Tibial artery (tissue), 4 donors: ENCODE results near the gene PDE5A.
"Not testable (repeated sequence)": the region's sequence is repeated elsewhere in the genome, so short reads cannot be mapped to it uniquely, and the experiment has no call there.

Experiments used
- DNase-seq, 2 donors: peaks; one replicate each; pipeline ENCODE4 v3.0.0-alpha.2; 2019
- H3K27ac ChIP-seq, 2 donors: fragments of 200-600 bp; sonication (generic) in 1 of 2; 1 replicate in 1 of 2; 2 replicates in 1 of 2; pipeline ENCODE4 v1.5.1; 2018 to 2019; ENCODE audit warnings: mild to moderate bottlenecking in 1 of 2
- H3K27me3 ChIP-seq, 2 donors: fragments of 200-600 bp; sonication (generic) in 1 of 2; one replicate each; pipeline versions ENCODE4 v1.5.1 to v1.6.0; 2016 to 2019
- H3K36me3 ChIP-seq, 3 donors: fragments of 200-600 bp; sonication (generic) in 2 of 3; one replicate each; pipeline ENCODE4 v1.5.1; 2016 to 2019; ENCODE audit warnings: mild to moderate bottlenecking in 2 of 3
- H3K4me1 ChIP-seq, 4 donors: fragments of 200-600 bp; sonication (generic) in 2 of 4; 1 replicate in 3 of 4; 2 replicates in 1 of 4; pipeline ENCODE4 v1.5.1; 2016 to 2019
- H3K4me3 ChIP-seq, 2 donors: fragments of 200-600 bp; sonication (generic) in 1 of 2; 1 replicate in 1 of 2; 2 replicates in 1 of 2; pipeline ENCODE4 v1.5.1; 2018 to 2019; ENCODE audit warnings: mild to moderate bottlenecking in 2 of 2
- H3K9me3 ChIP-seq, 3 donors: fragments of 200-600 bp; sonication (generic) in 1 of 3; one replicate each; pipeline ENCODE4 v1.5.1; 2016 to 2019
- CTCF ChIP-seq, 2 experiments: fragments of 200-600 bp in 1 of 2; fragments of 450-650 bp in 1 of 2; IDR thresholded peaks; one replicate each; pipeline ENCODE4 v1.5.1; 2017 to 2019; ENCODE audit warnings: antibody characterized with exemption in 2 of 2, mild to moderate bottlenecking in 1 of 2, moderate library complexity in 1 of 2
- intact Hi-C: fragments of 100-400 bp; cut with DNase I; formaldehyde crosslinking; loops from one replicate; pipeline ENCODE4 v1.15.0; 2023; ENCODE audit warnings: low total_unique reads

PDE5A gene

GRCh38 chr4:119646347-119647071 is 17.9 kb upstream of the PDE5A start:
- Histone ChIP-seq H3K4me1 (peaks cover 0 to 13% (median 6%) of the 10 kb centered on the region in 4 donors), H3K27ac (peak overlapping the region; percentile 12 to 17), H3K36me3 (no peaks in the 10 kb centered on the region), H3K9me3 (no peaks in the 10 kb centered on the region), H3K27me3 (no peaks in the 10 kb centered on the region), H3K4me3 (no peak overlapping the region)
- intact Hi-C loops: no loop called here
- TF ChIP-seq CTCF (IDR thresholded peaks at IDR 0.05): no peak
- DNase-seq: no peak

DNA sequence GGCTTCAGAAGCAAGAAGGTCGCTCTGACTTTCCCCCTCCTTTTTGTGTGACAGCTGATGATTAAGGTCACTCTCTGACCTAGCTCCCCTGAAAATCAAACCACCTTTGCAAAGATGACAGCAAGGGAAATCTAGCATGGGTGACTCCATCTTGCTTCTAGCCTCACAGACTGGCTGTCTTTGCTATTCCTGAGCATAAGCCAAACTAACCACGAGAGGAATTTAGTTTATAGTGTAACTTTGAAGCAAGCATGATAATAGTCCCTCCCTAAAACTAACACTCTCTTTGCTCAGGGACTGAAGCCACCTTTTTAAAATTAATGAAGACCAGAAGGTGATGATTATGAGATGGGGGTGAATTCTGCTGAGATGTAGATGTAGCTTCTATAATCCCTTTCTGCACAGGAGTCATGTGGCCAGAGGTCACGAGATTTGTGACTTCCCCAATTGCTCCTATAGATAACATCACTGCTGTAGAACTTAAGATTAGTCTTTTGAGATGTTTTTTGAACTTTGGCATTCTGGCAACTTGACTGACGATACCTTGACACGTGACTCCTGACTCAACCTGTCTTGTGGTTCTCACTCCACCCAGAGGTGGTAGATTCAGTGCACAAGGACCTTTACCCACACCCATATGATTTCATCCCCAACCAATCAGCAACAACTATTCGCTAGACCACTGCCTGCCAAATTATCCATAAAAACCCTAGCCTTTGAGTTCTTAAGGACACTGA is 14.9 kb upstream of the PDE5A start:
- peaks cover 0 to 13% (median 6%) of the 10 kb centered on the region in 4 donors for H3K4me1 ChIP-seq
- TF ChIP-seq CTCF (IDR thresholded peaks at IDR 0.05): no peak
- H3K9me3 ChIP-seq: no peaks in the 10 kb centered on the region
- H3K4me3 ChIP-seq: no peak overlapping the region
- no peaks in the 10 kb centered on the region for H3K36me3 ChIP-seq
- intact Hi-C loops: no loop called here
- H3K27ac ChIP-seq: no peak overlapping the region
- H3K27me3 ChIP-seq: no peaks in the 10 kb centered on the region
- no peak for DNase-seq

DNA sequence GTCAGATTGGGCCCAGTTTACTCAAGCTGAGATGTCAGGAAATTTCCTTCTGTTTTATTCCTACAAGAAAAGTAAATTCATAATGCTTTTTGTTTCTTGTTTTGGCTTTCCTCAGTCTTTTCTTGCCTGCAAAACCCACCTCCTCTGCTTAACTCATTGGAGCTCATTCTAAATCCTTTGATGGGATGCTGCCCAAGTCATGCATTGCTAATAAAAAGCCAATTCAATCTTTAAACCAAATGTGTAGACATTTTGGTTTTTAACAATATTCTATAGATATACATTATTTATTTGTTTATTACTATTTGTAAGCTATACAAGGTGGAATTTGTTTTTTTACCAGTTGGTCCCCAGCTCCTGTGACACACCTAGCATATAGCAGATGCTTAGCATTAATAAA is 13.2 kb upstream of the PDE5A start:
- Histone ChIP-seq H3K9me3 (no peaks in the 10 kb centered on the region), H3K27me3 (no peaks in the 10 kb centered on the region), H3K4me3 (no peak overlapping the region), H3K36me3 (no peaks in the 10 kb centered on the region), H3K4me1 (peaks cover 0 to 7% (median 3%) of the 10 kb centered on the region in 4 donors), H3K27ac (no peak overlapping the region)
- no peak for DNase-seq
- intact Hi-C loops: no loop called here
- no peak for TF ChIP-seq CTCF (IDR thresholded peaks at IDR 0.05)

DNA sequence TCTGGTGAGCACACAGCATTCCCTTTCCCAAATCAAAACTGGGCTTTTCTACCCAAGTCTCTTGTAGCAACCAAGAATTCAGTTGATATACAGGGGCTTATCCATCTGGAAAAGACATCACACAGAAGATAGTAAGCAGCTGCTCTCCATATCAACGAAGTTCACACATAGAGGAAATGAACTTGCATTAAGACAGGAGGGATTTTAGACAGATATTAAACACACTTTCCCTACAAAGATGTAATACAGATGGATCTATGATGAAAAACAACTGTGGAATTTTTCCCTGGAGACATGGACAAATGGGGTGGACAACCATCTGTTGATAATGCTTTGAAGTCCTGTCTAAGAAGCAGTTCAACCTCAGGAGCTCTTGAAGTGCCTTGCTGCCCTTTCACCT is 9.8 kb upstream of the PDE5A start:
- Histone ChIP-seq H3K4me3 (no peak overlapping the region), H3K27me3 (no peaks in the 10 kb centered on the region), H3K4me1 (no peaks in the 10 kb centered on the region), H3K27ac (no peak overlapping the region), H3K9me3 (no peaks in the 10 kb centered on the region), H3K36me3 (no peaks in the 10 kb centered on the region)
- no peak for TF ChIP-seq CTCF (IDR thresholded peaks at IDR 0.05)
- no peak for DNase-seq
- intact Hi-C loops: loop anchor here (10.0 kb wide), 1 partner anchor 146 kb away; no protein-coding TSS in a partner anchor

DNA sequence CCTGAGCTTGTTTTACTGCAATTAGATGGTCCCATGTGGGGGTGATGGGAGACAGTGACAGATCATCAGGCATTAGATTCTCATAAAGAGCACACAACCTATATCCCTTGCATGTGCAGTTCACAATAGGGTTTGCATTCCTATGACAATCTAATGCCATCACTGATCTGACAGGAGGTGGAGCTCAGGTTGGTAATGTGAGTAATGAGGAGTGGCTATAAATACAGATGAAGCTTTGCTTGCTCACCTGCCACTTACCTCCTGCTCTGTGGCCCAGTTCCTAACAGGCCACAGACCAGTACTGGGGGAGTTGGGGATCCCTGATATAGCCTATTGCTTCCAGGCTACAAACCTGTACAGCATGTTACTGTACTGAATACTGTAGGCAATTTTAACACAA is 8.2 kb upstream of the PDE5A start:
- not testable (repeated sequence) for DNase-seq, H3K9me3 ChIP-seq, H3K4me1 ChIP-seq, H3K27ac ChIP-seq, H3K36me3 ChIP-seq, H3K27me3 ChIP-seq, H3K4me3 ChIP-seq
- intact Hi-C loops: loop anchor here (10.0 kb wide), 1 partner anchor 148 kb away; no protein-coding TSS in a partner anchor

- H3K27ac ChIP-seq: no peak overlapping the region
- TF ChIP-seq CTCF (IDR thresholded peaks at IDR 0.05): no peak
- intact Hi-C loops: loop anchor here (10.0 kb wide), 1 partner anchor 153 kb away; no protein-coding TSS in a partner anchor
- no peaks in the 10 kb centered on the region for H3K27me3 ChIP-seq
- no peak for DNase-seq
- H3K4me1 ChIP-seq: peaks cover 0 to 7% (median 6%) of the 10 kb centered on the region in 4 donors
- no peak overlapping the region for H3K4me3 ChIP-seq
- no peaks in the 10 kb centered on the region for H3K36me3 ChIP-seq
- H3K9me3 ChIP-seq: no peaks in the 10 kb centered on the region
Observed at GRCh38 chr4:119632216-119632615, 3.6 kb upstream of the PDE5A start.
